Measurements from ENCODE around the gene DRD3. TPM values are rescaled to one million over a fixed set of nuclear protein-coding genes. Genes with fewer than 3 reads are reported as not detected.

Gene DRD3
- total RNA-seq, 1 experiment from 2014 or later, result 0.17 TPM

DNA sequence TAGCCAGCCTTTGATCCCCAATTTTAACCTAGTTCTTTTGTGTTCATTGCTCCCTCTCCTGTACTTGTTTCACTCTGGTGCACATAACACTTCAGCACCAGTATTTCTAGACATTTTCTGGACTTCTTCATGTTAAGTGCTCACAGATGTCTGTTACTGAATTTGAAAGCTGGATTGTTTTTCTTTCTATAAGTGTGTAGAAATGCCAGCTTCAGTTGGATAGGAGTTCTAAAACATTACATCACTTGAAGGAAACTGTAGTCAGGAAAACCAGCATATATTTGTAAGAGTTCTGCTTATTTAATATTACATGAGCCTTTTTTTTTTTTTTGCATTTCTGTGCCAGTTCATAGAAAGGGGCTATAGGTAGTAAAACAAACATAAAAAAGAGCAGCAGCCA is 100.7 kb downstream of the DRD3 start:
- Mint-ChIP-seq H3K9me3 (no peaks in the 10 kb centered on the region), H3K4me3 (no peak overlapping the region), H3K36me3 (peaks cover 90% of the 10 kb centered on the region), H3K27me3 (ENCODE audit: low read depth) (no peaks in the 10 kb centered on the region), H3K4me1 (no peaks in the 10 kb centered on the region), H3K27ac (no peak overlapping the region)
- POLR2A ChIA-PET, result no interaction called here
- ATAC-seq (no peak), DNase-seq (ENCODE audit: low spot score) (no peak)
- TF ChIP-seq, protein P1, sequence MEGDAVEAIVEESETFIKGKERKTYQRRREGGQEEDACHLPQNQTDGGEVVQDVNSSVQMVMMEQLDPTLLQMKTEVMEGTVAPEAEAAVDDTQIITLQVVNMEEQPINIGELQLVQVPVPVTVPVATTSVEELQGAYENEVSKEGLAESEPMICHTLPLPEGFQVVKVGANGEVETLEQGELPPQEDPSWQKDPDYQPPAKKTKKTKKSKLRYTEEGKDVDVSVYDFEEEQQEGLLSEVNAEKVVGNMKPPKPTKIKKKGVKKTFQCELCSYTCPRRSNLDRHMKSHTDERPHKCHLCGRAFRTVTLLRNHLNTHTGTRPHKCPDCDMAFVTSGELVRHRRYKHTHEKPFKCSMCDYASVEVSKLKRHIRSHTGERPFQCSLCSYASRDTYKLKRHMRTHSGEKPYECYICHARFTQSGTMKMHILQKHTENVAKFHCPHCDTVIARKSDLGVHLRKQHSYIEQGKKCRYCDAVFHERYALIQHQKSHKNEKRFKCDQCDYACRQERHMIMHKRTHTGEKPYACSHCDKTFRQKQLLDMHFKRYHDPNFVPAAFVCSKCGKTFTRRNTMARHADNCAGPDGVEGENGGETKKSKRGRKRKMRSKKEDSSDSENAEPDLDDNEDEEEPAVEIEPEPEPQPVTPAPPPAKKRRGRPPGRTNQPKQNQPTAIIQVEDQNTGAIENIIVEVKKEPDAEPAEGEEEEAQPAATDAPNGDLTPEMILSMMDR (IDR thresholded peaks at IDR 0.05), result no peak
- TF ChIP-seq, protein P2, sequence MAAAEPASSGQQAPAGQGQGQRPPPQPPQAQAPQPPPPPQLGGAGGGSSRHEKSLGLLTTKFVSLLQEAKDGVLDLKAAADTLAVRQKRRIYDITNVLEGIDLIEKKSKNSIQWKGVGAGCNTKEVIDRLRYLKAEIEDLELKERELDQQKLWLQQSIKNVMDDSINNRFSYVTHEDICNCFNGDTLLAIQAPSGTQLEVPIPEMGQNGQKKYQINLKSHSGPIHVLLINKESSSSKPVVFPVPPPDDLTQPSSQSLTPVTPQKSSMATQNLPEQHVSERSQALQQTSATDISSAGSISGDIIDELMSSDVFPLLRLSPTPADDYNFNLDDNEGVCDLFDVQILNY (CRISPR knock-in tag; IDR thresholded peaks at IDR 0.05), result no peak
- no peak for TF ChIP-seq ZNF416 (CRISPR knock-in tag; IDR thresholded peaks at IDR 0.05)
- TF ChIP-seq IRF2 (CRISPR knock-in tag; IDR thresholded peaks at IDR 0.05; ENCODE audit: borderline replicate concordance, low read depth), result no peak
- no peak for TF ChIP-seq EMX1 (CRISPR knock-in tag; IDR thresholded peaks at IDR 0.05)
- TF ChIP-seq, protein P3, sequence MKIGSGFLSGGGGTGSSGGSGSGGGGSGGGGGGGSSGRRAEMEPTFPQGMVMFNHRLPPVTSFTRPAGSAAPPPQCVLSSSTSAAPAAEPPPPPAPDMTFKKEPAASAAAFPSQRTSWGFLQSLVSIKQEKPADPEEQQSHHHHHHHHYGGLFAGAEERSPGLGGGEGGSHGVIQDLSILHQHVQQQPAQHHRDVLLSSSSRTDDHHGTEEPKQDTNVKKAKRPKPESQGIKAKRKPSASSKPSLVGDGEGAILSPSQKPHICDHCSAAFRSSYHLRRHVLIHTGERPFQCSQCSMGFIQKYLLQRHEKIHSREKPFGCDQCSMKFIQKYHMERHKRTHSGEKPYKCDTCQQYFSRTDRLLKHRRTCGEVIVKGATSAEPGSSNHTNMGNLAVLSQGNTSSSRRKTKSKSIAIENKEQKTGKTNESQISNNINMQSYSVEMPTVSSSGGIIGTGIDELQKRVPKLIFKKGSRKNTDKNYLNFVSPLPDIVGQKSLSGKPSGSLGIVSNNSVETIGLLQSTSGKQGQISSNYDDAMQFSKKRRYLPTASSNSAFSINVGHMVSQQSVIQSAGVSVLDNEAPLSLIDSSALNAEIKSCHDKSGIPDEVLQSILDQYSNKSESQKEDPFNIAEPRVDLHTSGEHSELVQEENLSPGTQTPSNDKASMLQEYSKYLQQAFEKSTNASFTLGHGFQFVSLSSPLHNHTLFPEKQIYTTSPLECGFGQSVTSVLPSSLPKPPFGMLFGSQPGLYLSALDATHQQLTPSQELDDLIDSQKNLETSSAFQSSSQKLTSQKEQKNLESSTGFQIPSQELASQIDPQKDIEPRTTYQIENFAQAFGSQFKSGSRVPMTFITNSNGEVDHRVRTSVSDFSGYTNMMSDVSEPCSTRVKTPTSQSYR (CRISPR knock-in tag; IDR thresholded peaks at IDR 0.05), result no peak
- no peak for TF ChIP-seq NFE2L1 (CRISPR knock-in tag; IDR thresholded peaks at IDR 0.05)
- no peak for TF ChIP-seq ESRRA (CRISPR knock-in tag; IDR thresholded peaks at IDR 0.05; ENCODE audit: borderline replicate concordance)
- no peak for TF ChIP-seq ZNF121 (CRISPR knock-in tag; IDR thresholded peaks at IDR 0.05)
- no peak for TF ChIP-seq IRF1 (CRISPR knock-in tag; IDR thresholded peaks at IDR 0.05)
- no peak for TF ChIP-seq HMGXB4 (CRISPR knock-in tag; IDR thresholded peaks at IDR 0.05)
- TF ChIP-seq PRRX2 (CRISPR knock-in tag; IDR thresholded peaks at IDR 0.05), result no peak
- no peak for TF ChIP-seq ZBTB43 (CRISPR knock-in tag; IDR thresholded peaks at IDR 0.05)
- no peak for TF ChIP-seq ATF3 (CRISPR knock-in tag; conservative IDR thresholded peaks at IDR 0.05)
- no peak for TF ChIP-seq TCF7 (CRISPR knock-in tag; IDR thresholded peaks at IDR 0.05; ENCODE audit: low read depth)
- TF ChIP-seq SOX15 (CRISPR knock-in tag; IDR thresholded peaks at IDR 0.05), result no peak
- CTCF ChIA-PET, result no interaction called here

Other genes starting within 250 kb of the DRD3 start
- gene ZDHHC23, start 231.0 kb downstream of the DRD3 start, total RNA-seq (2021), result 16.1 to 19.2 TPM (median 17.9 TPM) in 3 replicates
- 1.6 to 1.7 TPM (median 1.7 TPM) in 3 replicates for gene CCDC191, start 122.5 kb downstream of the DRD3 start, total RNA-seq (2021)
- 35.5 to 40.0 TPM (median 38.3 TPM) in 3 replicates for gene QTRT2, start 122.3 kb downstream of the DRD3 start, total RNA-seq (2021)
- not detected in 3 replicates for gene ZNF80, start 58.5 kb upstream of the DRD3 start, total RNA-seq (2021)
- 0.04 to 0.07 TPM (median 0.05 TPM) in 3 replicates for gene TIGIT, start 115.0 kb upstream of the DRD3 start, total RNA-seq (2021)